ENCODE measurements around the gene PAK1IP1. TPM values are rescaled to one million over a fixed set of nuclear protein-coding genes. Genes with fewer than 3 reads are reported as not detected.

The PAK1IP1 gene
- total and polyA plus RNA-seq, 2 donors (not counting 3 experiments of a cell fraction or from before 2014, with no cell fraction given): 10.6 to 20.6 TPM

DNA sequence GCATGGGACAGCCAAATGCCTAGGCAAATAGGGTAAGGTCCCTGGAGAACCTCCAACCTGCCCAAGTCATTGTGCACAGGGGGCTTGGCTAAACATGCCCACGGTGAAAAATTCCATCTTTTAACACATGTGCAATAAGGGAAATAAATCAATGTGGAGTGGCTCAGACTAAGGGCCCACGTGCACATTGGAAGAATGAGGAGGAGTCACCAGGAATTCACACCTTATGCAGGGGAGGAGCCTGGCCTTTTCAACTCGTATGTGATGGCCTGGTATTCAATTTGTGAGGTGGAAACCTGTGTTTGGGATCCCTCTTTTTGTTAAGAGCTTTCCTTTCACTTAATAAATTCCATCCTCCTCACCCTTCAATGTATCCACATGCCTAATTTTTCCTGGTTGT, 13.0 kb upstream of the PAK1IP1 start:
- no peaks in the 10 kb centered on the region for H3K4me1 ChIP-seq (ENCODE audit: control insufficient read depth, extremely low read depth, insufficient read depth, low read length)
- no peak overlapping the region for H3K27ac ChIP-seq (ENCODE audit: insufficient read depth, low read depth, low read length)
- DNase-seq (ENCODE audit: low read depth, low spot score) (no peak), FAIRE-seq (no peak)
- no peak overlapping the region for H3K4me2 ChIP-seq (ENCODE audit: insufficient read depth, low read length)
- H3K9me1 ChIP-seq (replicated peaks; ENCODE audit: control insufficient read depth, extremely low read depth, insufficient read depth, low read length): no peaks in the 10 kb centered on the region
- no peaks in the 10 kb centered on the region for H3K79me2 ChIP-seq (ENCODE audit: control insufficient read depth, insufficient read depth, low read length)
- no peak overlapping the region for H2AFZ ChIP-seq (ENCODE audit: low read depth, low read length)
- BruUV-seq (replicated peaks): no TSS peak
- no peak overlapping the region for H3K4me3 ChIP-seq (replicated peaks in 1 of 3; ENCODE audit: insufficient read depth in 1 of 3, low read depth in 1 of 3, low read length in 3 of 3)
- TF ChIP-seq POLR2A (IDR thresholded peaks at IDR 0.05; ENCODE audit: low read depth, low read length) (no peak), FOS (IDR thresholded peaks at IDR 0.05; ENCODE audit: borderline replicate concordance, insufficient read depth, low read length) (no peak), GATA2 (IDR thresholded peaks at IDR 0.05; ENCODE audit: insufficient read depth, insufficient read length, low read depth, low read length) (no peak), MYC (IDR thresholded peaks at IDR 0.05; ENCODE audit: low read depth, low read length) (no peak), JUN (IDR thresholded peaks at IDR 0.05; ENCODE audit: borderline replicate concordance, insufficient read depth, insufficient read length, low read depth) (no peak), POLR2AphosphoS5 (IDR thresholded peaks at IDR 0.05; ENCODE audit: insufficient read depth, low read depth, low read length) (no peak), MAX (IDR thresholded peaks at IDR 0.05; ENCODE audit: insufficient read depth, insufficient read length) (no peak), EZH2 (IDR thresholded peaks at IDR 0.05; ENCODE audit: borderline replicate concordance, low read depth, low read length, severe bottlenecking) (no peak)
- TF ChIP-seq, protein P1, sequence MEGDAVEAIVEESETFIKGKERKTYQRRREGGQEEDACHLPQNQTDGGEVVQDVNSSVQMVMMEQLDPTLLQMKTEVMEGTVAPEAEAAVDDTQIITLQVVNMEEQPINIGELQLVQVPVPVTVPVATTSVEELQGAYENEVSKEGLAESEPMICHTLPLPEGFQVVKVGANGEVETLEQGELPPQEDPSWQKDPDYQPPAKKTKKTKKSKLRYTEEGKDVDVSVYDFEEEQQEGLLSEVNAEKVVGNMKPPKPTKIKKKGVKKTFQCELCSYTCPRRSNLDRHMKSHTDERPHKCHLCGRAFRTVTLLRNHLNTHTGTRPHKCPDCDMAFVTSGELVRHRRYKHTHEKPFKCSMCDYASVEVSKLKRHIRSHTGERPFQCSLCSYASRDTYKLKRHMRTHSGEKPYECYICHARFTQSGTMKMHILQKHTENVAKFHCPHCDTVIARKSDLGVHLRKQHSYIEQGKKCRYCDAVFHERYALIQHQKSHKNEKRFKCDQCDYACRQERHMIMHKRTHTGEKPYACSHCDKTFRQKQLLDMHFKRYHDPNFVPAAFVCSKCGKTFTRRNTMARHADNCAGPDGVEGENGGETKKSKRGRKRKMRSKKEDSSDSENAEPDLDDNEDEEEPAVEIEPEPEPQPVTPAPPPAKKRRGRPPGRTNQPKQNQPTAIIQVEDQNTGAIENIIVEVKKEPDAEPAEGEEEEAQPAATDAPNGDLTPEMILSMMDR (IDR thresholded peaks at IDR 0.05; ENCODE audit: extremely low read depth in 1 of 2, insufficient read depth in 1 of 2, low read depth in 1 of 2, low read length in 2 of 2): no peak
- intact Hi-C loops (cut with micrococcal nuclease): no loop called here
- ChIA-PET CTCF (no interaction called here), POLR2A (no interaction called here)
- H3K27me3 ChIP-seq (ENCODE audit: control insufficient read depth in 2 of 2, insufficient read depth in 2 of 2, low read length in 2 of 2): peaks cover 4 to 9% of the 10 kb centered on the region in 2 experiments
- no peaks in the 10 kb centered on the region for H3K9me3 ChIP-seq (replicated peaks; ENCODE audit: control insufficient read depth, insufficient read depth, low read length)
- no peaks in the 10 kb centered on the region for H4K20me1 ChIP-seq (replicated peaks; ENCODE audit: control insufficient read depth, extremely low read depth, insufficient read depth, low read length)
- no peak overlapping the region for H3K9ac ChIP-seq (replicated peaks; ENCODE audit: extremely low read depth, insufficient read depth, low read length)
- H3K36me3 ChIP-seq (ENCODE audit: control insufficient read depth in 2 of 2, extremely low read depth in 1 of 2, insufficient read depth in 2 of 2, low read length in 2 of 2): no peaks in the 10 kb centered on the region
- dilution Hi-C loops (cut with MboI; ENCODE audit: extremely low pct_ligation_motif_present, low sequenced_read_pairs): no loop called here

Data from endothelial cell of umbilical vein (primary cell).